HL-60/S4 (cell line): ENCODE results near the gene TTC34.
"Not testable (repeated sequence)": the region's sequence is repeated elsewhere in the genome, so short reads cannot be mapped to it uniquely, and the experiment has no call there.

ENCODE experiments used
- in situ Hi-C: fragments of 300-500 bp; cut with MboI; formaldehyde crosslinking; loops from 2 replicates; pipeline ENCODE4 v1.14.3; 2022; ENCODE audit warnings: low sequenced_read_pairs

The TTC34 gene

DNA sequence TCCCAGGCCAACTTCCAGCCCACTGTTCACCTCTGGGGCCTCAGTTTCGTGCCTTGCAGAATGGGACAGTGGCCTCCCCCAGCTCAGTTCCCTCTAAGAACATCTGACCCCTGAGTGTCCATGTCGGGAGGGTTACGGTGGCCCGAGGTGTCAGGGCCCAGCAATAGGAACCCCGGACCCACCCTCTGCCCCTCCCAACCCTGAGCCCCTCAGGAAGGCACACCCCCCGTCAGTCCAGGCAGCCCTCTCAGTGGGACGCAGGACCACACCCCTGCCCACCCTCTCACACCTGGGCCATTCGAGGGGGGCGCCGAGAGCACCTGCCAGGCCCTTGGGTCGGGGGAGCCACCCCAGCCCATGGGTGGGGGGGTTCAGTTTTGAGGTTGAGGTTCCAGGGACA is 447 bp downstream of the TTC34 start:
- in situ Hi-C loops = loop anchor here (10.0 kb wide), 1 partner anchor 386 kb away; the partner anchor contains the start of gene PEX10

DNA sequence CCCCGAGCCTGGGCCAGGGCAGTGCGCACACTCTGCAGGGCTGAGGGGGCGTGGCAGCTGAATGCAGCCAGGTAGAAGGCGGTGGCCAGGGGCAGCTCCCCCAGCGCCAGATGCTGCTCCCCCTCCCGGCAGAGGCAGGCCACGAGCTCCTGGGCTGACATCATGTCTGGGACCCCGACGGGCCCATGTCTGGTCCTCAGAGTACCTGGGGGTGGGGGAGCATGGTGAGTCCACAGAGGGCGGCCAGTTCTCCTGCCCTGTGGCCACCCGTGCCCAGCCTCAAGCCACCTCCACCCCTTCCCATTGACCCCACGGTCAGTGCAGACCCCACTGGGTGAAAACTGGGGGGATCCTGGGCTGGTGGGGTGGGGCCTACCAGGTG is 838 bp downstream of the TTC34 start:
- in situ Hi-C loops = loop anchor here (10.0 kb wide), 1 partner anchor 386 kb away; the partner anchor contains the start of gene PEX10

DNA sequence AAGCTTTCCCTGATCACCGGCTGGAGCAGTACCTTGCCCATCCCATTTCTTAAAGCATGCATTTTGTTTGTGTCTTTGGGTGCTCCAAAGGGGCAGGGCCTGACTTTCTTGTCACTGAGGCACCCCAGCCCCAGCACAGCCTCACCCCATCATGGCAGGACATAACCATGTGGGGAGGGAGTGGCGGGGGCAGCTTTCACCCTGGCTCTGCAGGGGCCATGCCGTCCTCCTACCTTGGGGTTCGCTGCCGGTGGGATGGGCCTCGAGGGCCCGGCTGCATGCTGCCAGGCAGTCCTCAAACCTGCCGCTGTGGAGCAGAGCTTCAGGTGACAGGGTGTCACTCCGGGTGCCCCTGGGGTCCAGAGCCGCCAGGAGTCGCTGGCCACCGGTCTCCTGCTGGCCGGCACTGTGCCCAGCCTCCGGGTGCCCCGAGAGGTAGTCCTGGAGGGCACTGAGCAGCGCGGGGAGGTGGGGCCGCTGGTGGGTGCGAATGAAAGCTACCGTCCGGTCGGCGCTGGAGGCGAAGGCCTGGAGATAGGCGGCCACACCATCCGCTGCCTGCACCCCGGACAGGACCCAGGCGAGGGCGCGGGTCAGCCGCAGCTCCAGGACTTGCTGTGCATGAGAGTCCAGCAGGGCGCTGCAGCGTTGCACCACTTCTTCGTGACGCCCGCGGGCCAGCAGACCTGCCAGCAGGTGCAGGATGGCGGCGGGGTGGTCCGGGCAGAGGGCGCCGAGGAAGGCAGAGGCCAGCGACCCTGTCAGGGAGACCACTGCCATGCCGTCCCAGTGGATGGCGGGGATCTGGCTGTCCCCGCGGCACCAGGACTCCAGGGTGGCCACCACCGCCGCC is 1.5 kb downstream of the TTC34 start:
- in situ Hi-C loops = loop anchor here (10.0 kb wide), 1 partner anchor 385 kb away; the partner anchor contains the start of gene PEX10

GRCh38 chr1:2798958-2799357 is 2.5 kb downstream of the TTC34 start:
- in situ Hi-C loops = not testable (repeated sequence)

DNA sequence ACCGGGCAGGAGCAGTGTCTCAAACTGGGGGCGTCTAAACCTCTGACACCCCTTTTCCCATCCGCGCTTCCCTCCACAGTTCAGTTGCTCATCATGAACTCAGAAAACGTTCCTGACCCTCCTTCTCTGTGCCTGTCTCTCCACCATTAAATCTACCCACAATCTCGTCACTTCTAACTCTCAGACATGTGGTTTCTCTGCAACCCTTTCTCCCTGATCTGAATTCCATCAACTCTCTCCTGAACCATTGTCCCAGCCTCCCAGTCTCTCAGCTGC is 3.8 kb downstream of the TTC34 start:
- in situ Hi-C loops = no loop called here

DNA sequence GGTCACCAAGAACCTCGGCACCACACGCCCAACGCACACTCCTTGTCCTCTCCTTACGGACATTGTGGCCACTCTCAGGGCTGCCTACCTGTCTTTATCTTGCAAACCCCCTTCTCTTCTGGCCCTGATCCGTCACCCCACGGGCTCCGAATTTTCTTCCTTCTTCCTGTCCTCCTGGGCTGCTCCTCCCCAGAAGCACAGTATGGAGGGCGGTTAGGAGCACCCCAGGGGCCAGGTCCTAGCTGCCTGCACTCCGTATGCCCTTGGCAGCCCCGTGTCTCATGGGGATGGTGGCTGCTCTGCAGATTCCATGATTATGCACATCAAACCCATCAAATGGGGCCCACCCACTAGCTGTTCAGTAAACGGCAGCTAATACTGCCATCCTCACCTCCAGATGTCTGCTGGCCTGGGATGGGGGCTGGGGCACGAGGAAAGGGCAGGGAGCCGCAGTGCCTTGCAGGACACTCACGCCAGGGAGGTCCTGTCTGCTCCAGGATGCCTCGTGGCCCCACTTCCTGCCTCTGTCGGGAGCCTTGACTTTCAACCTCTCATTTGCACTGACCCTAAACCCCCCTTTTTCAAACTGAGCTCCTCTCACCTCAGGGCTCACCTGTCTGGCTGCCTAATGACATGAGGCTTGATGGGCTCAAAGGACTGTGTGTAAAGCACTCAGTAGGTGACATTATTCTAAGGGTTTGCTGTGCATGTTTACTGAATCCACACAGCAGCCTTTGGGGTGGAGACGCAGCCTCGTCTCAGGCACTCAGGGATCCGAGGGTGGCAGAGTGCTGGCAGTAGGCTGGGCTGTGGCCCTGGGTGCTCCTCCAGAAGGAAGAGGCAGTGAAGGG is 4.4 kb downstream of the TTC34 start:
- in situ Hi-C loops = no loop called here

- in situ Hi-C loops = no loop called here
Observed at GRCh38 chr1:2795926-2796325, 5.6 kb downstream of the TTC34 start.

DNA sequence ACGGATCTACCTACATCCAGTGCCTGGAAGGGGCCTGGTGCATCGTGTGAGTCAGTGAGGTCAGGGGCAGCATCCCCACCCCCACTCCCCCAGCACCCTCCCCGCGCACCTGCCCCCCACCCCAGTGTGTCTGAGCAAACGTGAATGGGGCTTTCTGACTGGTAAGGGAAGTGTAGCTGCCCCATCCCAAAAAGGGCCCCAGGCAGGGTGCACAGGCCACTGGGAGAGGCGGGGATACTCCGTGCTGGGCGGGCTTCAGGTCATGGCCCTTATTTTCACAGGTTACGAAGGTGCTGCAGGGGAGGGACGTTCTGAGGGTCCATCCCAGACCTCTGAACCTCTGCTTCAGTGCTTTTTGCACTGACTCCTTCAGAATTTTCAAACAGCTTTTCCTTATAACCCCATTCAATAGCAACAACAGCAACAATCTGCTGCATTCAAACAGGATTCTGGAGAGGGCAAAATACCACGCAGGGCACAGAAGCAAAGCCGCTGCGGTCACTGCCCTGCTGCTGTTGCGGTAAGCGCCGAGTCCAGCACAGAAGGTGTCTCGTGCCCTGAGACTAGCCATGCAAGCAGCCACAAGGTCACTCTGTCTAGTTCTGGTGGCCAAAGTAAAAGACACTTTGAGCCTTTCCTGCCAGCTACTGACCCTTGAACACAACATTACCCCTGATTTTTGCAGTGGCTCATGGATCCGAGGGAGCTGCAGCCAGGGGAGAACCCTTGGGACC is 10.3 kb downstream of the TTC34 start:
- in situ Hi-C loops = no loop called here

DNA sequence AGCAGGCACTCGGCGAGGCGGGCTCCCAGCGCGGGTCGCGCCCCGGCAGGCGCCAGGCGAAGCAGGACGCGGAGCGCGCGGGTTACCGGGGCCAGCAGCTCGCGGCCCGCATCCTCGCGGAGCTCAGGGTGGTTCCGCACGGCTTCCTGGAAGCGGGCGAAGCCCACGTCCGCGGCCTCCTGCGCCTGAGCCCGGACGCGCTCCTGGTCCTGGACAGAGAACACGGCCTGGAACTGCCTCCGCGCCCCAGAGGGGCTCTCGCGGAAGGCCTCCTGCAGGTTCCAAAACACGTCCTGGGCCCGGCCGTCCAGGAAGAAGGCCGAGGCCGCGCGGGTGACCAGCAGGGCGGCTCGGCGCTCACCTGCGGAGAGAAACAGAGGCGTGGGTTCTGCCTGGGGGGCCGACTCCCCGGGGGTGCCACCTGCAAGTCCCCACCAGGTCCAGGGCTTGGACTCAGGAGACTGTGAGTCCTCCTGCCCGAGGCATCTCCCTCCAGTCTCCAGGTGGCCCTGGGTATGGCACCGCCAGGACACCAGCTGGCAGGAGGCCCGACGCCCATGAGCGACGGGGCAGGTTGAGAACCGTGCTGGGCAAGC is 11.4 kb downstream of the TTC34 start:
- in situ Hi-C loops = no loop called here

GRCh38 chr1:2789164-2789985 is 12.1 kb downstream of the TTC34 start:
- in situ Hi-C loops = no loop called here

- in situ Hi-C loops = no loop called here
Observed at GRCh38 chr1:2788506-2789163, 12.9 kb downstream of the TTC34 start.

- in situ Hi-C loops = no loop called here
Observed at GRCh38 chr1:2787163-2787911, 14.2 kb downstream of the TTC34 start.

DNA sequence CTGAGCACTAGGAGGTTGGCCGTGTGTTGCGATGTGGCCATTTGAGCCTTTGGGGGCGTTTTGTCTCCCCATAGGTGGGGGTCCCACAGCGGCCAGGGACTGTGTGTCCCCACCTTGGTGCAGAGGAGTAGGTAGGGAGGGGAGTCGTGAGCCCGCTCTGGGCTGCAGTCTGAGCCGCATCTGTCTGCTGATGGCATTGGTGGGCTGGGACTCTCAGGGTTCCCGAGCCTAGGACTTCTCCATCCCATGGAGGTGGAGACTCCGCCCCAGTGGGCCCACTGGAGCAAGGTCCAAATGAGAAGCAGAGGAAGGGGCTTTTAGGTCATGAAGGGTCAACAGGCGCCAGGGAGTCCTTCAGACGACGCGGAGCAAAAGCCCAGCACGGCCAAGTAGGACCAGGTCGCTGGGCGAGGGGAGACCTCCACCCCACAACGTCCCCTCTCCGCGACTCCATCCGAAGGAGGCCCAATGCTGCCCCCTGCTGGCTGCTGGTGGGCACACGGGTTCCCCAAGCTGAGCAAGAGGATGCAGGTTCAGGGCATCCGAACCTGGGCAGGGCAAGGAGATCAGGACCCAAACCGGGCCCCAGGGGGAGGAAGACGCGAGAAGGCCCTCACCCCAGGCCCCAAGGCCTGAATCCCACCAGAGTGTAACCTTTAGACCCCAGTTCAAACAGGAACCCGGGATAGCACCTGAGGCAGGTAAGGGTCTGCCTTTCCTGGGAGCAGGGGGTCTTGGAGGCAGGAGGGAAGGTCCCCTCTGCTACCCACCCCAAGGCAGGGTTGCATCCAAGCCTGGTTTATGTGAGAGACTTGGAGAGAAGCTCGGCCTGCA is 14.9 kb downstream of the TTC34 start:
- in situ Hi-C loops = no loop called here

- in situ Hi-C loops = no loop called here
Observed at GRCh38 chr1:2785631-2786328, 15.7 kb downstream of the TTC34 start.

DNA sequence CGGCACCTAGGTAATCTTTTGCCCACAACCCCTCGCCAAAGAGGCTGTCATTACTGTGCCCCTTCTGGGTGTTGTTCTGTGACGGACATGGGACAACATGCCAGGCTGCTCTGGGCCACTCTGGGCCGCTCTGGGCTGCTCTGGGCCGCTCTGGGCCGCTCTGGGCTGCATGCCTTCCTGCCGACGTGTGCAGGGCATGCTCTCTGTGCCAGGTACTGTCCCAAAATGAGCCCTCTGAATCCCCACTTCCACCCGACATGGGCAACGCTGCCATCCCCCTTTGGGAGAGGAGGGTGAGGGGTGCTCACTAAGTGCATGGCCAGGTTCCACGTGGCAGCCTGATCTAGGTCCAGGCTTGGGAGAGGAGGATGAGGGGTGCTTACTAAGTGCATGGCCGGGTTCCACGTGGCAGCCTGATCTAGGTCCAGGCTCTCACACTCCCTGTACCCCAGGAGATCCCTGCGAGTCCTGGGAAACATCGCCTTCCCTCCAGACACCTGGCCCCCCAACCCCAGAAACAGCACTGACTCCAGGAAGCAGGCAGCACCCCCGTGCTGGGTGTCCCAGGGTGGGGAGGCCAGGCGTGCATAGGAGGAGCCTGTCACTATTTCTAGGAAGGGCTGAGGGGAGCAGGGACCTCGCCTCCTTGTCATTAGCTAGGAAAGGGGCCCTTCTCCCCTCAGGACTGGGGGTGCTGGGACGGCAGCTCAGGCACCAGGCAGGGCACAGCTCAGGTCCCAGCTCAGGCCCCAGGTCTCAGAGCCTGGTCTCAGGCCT is 16.5 kb downstream of the TTC34 start:
- in situ Hi-C loops = no loop called here
